ENCODE data around the gene PTPRN2. TPM values are rescaled to one million over a fixed set of nuclear protein-coding genes. Genes with fewer than 3 reads are reported as not detected.

Gene PTPRN2
- total and polyA plus RNA-seq, 2 of the 8 experiments (the other 6 are each of a cell fraction or from before 2014, with no cell fraction given): 2.6 to 4.5 TPM

DNA sequence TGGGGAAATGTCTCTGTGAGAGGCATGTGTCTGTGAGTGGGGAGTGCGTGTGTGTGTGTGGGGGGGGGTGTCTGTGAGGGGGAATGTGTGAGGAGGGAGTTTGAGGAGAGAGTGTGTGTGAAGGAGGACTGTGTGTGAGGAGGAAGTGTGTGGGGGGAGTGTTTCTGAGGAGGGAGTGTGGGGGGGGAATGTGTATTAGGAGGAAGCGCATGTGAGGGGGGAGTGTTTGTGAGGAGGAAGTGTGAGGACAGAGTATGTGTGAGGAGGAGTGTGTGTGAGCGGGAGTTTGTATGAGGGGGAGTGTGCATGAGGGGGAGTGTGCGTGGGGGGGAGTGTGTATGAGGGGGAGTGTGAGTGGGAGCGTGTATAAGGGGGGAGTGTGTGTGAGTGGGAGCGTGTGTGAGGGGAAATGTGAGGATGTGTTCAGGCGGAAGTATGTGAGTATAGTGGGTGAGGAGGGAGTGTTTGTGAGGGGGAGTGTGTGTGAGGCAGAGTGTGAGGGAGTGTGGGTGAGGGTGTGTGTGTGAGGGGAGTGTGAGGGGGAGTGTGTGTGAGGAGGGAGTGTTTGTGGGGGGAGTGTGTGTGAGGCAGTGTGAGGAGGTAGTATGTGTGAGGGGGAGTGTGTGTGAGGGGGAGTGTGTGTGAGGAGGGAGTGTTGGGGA is 21.8 kb upstream of the PTPRN2 start (continued):
- TF ChIP-seq, protein P1, sequence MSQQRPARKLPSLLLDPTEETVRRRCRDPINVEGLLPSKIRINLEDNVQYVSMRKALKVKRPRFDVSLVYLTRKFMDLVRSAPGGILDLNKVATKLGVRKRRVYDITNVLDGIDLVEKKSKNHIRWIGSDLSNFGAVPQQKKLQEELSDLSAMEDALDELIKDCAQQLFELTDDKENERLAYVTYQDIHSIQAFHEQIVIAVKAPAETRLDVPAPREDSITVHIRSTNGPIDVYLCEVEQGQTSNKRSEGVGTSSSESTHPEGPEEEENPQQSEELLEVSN (IDR thresholded peaks at IDR 0.05): no peak
- TF ChIP-seq NRF1 (IDR thresholded peaks at IDR 0.05; ENCODE audit: low read depth, low read length) (no peak), KDM4A (IDR thresholded peaks at IDR 0.05; ENCODE audit: low read depth, low read length, severe bottlenecking) (no peak), BRCA1 (IDR thresholded peaks at IDR 0.05; ENCODE audit: low read depth, low read length) (no peak), POU5F1 (IDR thresholded peaks at IDR 0.05; ENCODE audit: low read depth, low read length) (no peak), ZNF274 (IDR thresholded peaks at IDR 0.05; ENCODE audit: borderline replicate concordance, extremely low read depth, low read length) (no peak)
- TF ChIP-seq, protein P2, sequence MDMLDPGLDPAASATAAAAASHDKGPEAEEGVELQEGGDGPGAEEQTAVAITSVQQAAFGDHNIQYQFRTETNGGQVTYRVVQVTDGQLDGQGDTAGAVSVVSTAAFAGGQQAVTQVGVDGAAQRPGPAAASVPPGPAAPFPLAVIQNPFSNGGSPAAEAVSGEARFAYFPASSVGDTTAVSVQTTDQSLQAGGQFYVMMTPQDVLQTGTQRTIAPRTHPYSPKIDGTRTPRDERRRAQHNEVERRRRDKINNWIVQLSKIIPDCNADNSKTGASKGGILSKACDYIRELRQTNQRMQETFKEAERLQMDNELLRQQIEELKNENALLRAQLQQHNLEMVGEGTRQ (IDR thresholded peaks at IDR 0.05; ENCODE audit: low read length): no peak

Measured in H1 (cell line).